Kidney (tissue), 14 donors: Measurements from ENCODE around the gene IQCM. TPM values are rescaled to one million over a fixed set of nuclear protein-coding genes. Genes with fewer than 3 reads are reported as not detected.

Experiments used
- DNase-seq, 5 donors: peaks; one replicate each; pipeline ENCODE4 v3.0.0-alpha.2; 2013 to 2020
- FAIRE-seq: peaks from 2 replicates; lab custom pipeline; 2012; peaks lifted over from hg19 to GRCh38; lab: Jason Lieb, UNC
- H3K27ac ChIP-seq, 2 donors: one replicate each; pipeline ENCODE4 v1.7.0; 2013; ENCODE audit warnings: low read depth in 2 of 2, low read length in 2 of 2, inconsistent platforms in 1 of 2
- H3K27me3 ChIP-seq: one replicate; pipeline ENCODE4 v1.7.1; 2013; ENCODE audit warnings: low read length, inconsistent platforms; ENCODE audit not compliant: control insufficient read depth, insufficient read depth
- H3K36me3 ChIP-seq, 3 donors: one replicate each; pipeline versions ENCODE4 v1.7.0 to v1.7.1; 2013; ENCODE audit warnings: low read length in 3 of 3, control low read depth in 1 of 3, inconsistent platforms in 1 of 3; ENCODE audit not compliant: insufficient read depth in 3 of 3, control insufficient read depth in 2 of 3
- H3K4me1 ChIP-seq, 3 donors: one replicate each; pipeline versions ENCODE4 v1.7.0 to v1.7.1; 2013; ENCODE audit warnings: low read length in 3 of 3, inconsistent platforms in 1 of 3, low read depth in 1 of 3; ENCODE audit not compliant: control insufficient read depth in 2 of 3, insufficient read depth in 2 of 3
- H3K4me3 ChIP-seq, 3 donors: one replicate each; pipeline versions ENCODE4 v1.7.0 to v1.8.1; 2013; ENCODE audit warnings: low read length in 3 of 3, control low read depth in 1 of 3, inconsistent platforms in 1 of 3
- H3K9ac ChIP-seq, 3 donors: one replicate each; pipeline versions ENCODE4 v1.7.0 to v1.7.1; 2013; ENCODE audit warnings: low read length in 3 of 3, control low read depth in 1 of 3, inconsistent platforms in 1 of 3
- H3K9me3 ChIP-seq, 3 donors: one replicate each; pipeline versions ENCODE4 v1.7.0 to v1.7.1; 2013; ENCODE audit warnings: low read length in 3 of 3, control low read depth in 1 of 3, inconsistent platforms in 1 of 3; ENCODE audit not compliant: control insufficient read depth in 2 of 3, insufficient read depth in 1 of 3
- intact Hi-C: fragments of 100-400 bp; cut with DNase I; formaldehyde crosslinking; loops from one replicate; pipeline ENCODE4 v1.11.1; 2022
- polyA plus RNA-seq: library from polyadenylated mRNA; stranded (reverse); fragments of 350-450 nt; fragmentation: Illumina TruSeq; extraction: RNeasy Lipid Tissue Mini Kit (QIAGEN cat#74804); gene quantifications from one replicate; pipeline ENCODE4 v1.2.3, GENCODE V29; 2014; ENCODE audit warnings: low read depth, low replicate concordance; ENCODE audit not compliant: insufficient read depth
- total RNA-seq: library from RNA; stranded (reverse); fragmentation: NEBNext Ultra II Directional; extraction: Animal tissue kit (Norgen Biotek cat#: 25700); gene quantifications from one replicate; pipeline ENCODE4 v1.2.1, GENCODE V29; 2021
- TF ChIP-seq, protein P1 (sequence below): IDR thresholded peaks from 3 replicates; pipeline ENCODE4 v1.5.1; 2012; ENCODE audit warnings: mild to moderate bottlenecking, moderate library complexity, borderline replicate concordance; ENCODE audit not compliant: insufficient read depth; ENCODE audit errors: extremely low read depth
- donor health status: control.
- donor health status: control.
- donor health status: control.
- donor health status: control.
- donor health status: control.
- donor health status: DM: yes; HTN: yes; CAD: no.
- donor health status: Normal renal cell carcinoma (clear cell type).

The IQCM gene
- total and polyA plus RNA-seq, 2 donors from 2014 or later: not detected

DNA sequence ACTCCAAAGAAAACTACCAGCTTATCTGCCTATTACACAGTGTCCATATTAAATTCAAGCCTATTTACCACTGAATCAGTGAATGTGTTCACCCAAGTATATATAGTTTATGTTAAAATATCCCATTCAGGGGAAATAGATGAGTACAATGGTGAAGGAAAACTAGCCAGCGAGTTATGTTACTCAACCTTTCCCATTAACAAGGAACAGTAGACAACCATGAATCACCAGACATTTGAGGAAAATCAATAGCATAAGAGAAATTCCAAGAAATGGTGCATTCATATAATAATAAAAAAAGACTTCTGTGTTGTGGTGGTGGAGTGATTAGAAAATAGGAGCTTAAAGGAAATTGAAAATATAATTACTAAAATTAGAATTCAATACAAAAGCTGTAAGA lies 21.3 kb downstream of the IQCM start:
- Histone ChIP-seq H3K4me1 (no peaks in the 10 kb centered on the region), H3K9me3 (no peaks in the 10 kb centered on the region), H3K27ac (no peak overlapping the region), H3K36me3 (no peaks in the 10 kb centered on the region), H3K27me3 (no peaks in the 10 kb centered on the region), H3K9ac (no peak overlapping the region), H3K4me3 (no peak overlapping the region)
- intact Hi-C loops: no loop called here
- TF ChIP-seq, protein P1, sequence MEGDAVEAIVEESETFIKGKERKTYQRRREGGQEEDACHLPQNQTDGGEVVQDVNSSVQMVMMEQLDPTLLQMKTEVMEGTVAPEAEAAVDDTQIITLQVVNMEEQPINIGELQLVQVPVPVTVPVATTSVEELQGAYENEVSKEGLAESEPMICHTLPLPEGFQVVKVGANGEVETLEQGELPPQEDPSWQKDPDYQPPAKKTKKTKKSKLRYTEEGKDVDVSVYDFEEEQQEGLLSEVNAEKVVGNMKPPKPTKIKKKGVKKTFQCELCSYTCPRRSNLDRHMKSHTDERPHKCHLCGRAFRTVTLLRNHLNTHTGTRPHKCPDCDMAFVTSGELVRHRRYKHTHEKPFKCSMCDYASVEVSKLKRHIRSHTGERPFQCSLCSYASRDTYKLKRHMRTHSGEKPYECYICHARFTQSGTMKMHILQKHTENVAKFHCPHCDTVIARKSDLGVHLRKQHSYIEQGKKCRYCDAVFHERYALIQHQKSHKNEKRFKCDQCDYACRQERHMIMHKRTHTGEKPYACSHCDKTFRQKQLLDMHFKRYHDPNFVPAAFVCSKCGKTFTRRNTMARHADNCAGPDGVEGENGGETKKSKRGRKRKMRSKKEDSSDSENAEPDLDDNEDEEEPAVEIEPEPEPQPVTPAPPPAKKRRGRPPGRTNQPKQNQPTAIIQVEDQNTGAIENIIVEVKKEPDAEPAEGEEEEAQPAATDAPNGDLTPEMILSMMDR: no peak
- no peak for DNase-seq
- no peak for FAIRE-seq

- Histone ChIP-seq H3K9me3 (no peaks in the 10 kb centered on the region), H3K27me3 (no peaks in the 10 kb centered on the region), H3K9ac (no peak overlapping the region), H3K4me3 (no peak overlapping the region), H3K4me1 (no peaks in the 10 kb centered on the region), H3K27ac (no peak overlapping the region), H3K36me3 (no peaks in the 10 kb centered on the region)
- intact Hi-C loops: no loop called here
- DNase-seq (no peak), FAIRE-seq (no peak)
- TF ChIP-seq, protein P1: no peak
These were observed 22.2 kb downstream of the IQCM start for GRCh38 chr4:149793459-149793858.

GRCh38 chr4:149791851-149792250 lies 23.8 kb downstream of the IQCM start:
- FAIRE-seq (no peak), DNase-seq (no peak)
- Histone ChIP-seq H3K36me3 (no peaks in the 10 kb centered on the region), H3K27ac (no peak overlapping the region), H3K4me3 (no peak overlapping the region), H3K27me3 (no peaks in the 10 kb centered on the region), H3K9ac (no peak overlapping the region), H3K4me1 (no peaks in the 10 kb centered on the region), H3K9me3 (no peaks in the 10 kb centered on the region)
- intact Hi-C loops: no loop called here
- TF ChIP-seq, protein P1: no peak
